MM.1S (cell line): ENCODE results near the gene GPR26.

Experiments used
- DNase-seq: peaks from one replicate; pipeline ENCODE4 v3.0.0-alpha.2; 2015
- H2AFZ ChIP-seq: fragments of 300-600 bp; sonication (generic); 2 replicates; pipeline ENCODE4 v1.6.0; 2016; ENCODE audit warnings: antibody characterized with exemption, low read length
- H3F3A ChIP-seq: fragments of 300-600 bp; sonication (generic); 2 replicates; pipeline ENCODE4 v1.6.1; 2016; ENCODE audit warnings: mild to moderate bottlenecking, antibody characterized with exemption, low read length, moderate library complexity, mixed read lengths; ENCODE audit not compliant: insufficient read depth
- H3K27ac ChIP-seq: fragments of 300-600 bp; sonication (generic); 2 replicates; pipeline ENCODE4 v1.5.1; 2016; ENCODE audit warnings: mild to moderate bottlenecking, low read length
- H3K27me3 ChIP-seq: fragments of 300-600 bp; sonication (generic); replicated peaks from 2 replicates; pipeline ENCODE4 v1.6.0; 2016; ENCODE audit warnings: low read length; ENCODE audit not compliant: insufficient read depth
- H3K36me3 ChIP-seq: fragments of 300-600 bp; sonication (generic); replicated peaks from 2 replicates; pipeline ENCODE4 v1.6.1; 2016; ENCODE audit warnings: mild to moderate bottlenecking, low read length, mixed read lengths; ENCODE audit not compliant: insufficient read depth
- H3K4me1 ChIP-seq: fragments of 300-600 bp; sonication (generic); 2 replicates; pipeline ENCODE4 v1.6.1; 2016; ENCODE audit warnings: low read length, mixed read lengths
- H3K4me2 ChIP-seq: fragments of 300-600 bp; sonication (generic); 2 replicates; pipeline ENCODE4 v1.6.0; 2016; ENCODE audit warnings: low read depth, low read length
- H3K4me3 ChIP-seq: fragments of 300-600 bp; sonication (generic); 2 replicates; pipeline ENCODE4 v1.5.1; 2016; ENCODE audit warnings: low read length, mixed read lengths
- H3K79me2 ChIP-seq: fragments of 300-600 bp; sonication (generic); 2 replicates; pipeline ENCODE4 v1.6.1; 2016; ENCODE audit warnings: mixed run types, low read length, mixed read lengths
- H3K9ac ChIP-seq: fragments of 300-600 bp; sonication (generic); 2 replicates; pipeline ENCODE4 v1.6.1; 2016; ENCODE audit warnings: low read length, mixed read lengths
- H3K9me2 ChIP-seq: fragments of 300-600 bp; sonication (generic); replicated peaks from 2 replicates; pipeline ENCODE4 v1.6.1; 2016; ENCODE audit warnings: mild to moderate bottlenecking, low read length, mixed read lengths; ENCODE audit not compliant: insufficient read depth
- H3K9me3 ChIP-seq: fragments of 300-600 bp; sonication (generic); replicated peaks from 2 replicates; pipeline ENCODE4 v1.6.1; 2016; ENCODE audit warnings: mild to moderate bottlenecking, low read length, mixed read lengths; ENCODE audit not compliant: insufficient read depth
- H4K20me1 ChIP-seq: fragments of 300-600 bp; sonication (generic); 2 replicates; pipeline ENCODE4 v1.6.1; 2016; ENCODE audit warnings: mild to moderate bottlenecking, low read length, moderate library complexity, mixed read lengths; ENCODE audit not compliant: insufficient read depth
- CTCF ChIP-seq: fragments of 300-600 bp; sonication (generic); IDR thresholded peaks from 2 replicates; pipeline ENCODE4 v1.5.1; 2016; ENCODE audit warnings: antibody characterized with exemption, low read length, mixed read lengths
- EZH2 ChIP-seq: fragments of 300-600 bp; sonication (generic); optimal IDR thresholded peaks from 2 replicates; pipeline ENCODE3; 2017; ENCODE audit warnings: low read depth, mild to moderate bottlenecking, antibody characterized with exemption, low read length, mixed read lengths
- EZH2phosphoT487 ChIP-seq: fragments of 300-600 bp; sonication (generic); IDR thresholded peaks from 2 replicates; pipeline ENCODE4 v1.6.1; 2018; ENCODE audit warnings: antibody characterized with exemption, low read length

Gene GPR26

GRCh38 chr10:123635745-123636144 is 30.4 kb upstream of the GPR26 start:
- H3K27ac ChIP-seq = no peak overlapping the region
- no peak overlapping the region for H2AFZ ChIP-seq
- H3K9me2 ChIP-seq = no peaks in the 10 kb centered on the region
- DNase-seq = no peak
- no peaks in the 10 kb centered on the region for H3K4me1 ChIP-seq
- no peaks in the 10 kb centered on the region for H4K20me1 ChIP-seq
- H3K4me2 ChIP-seq = no peak overlapping the region
- H3K27me3 ChIP-seq = peaks cover 1% of the 10 kb centered on the region; the same call in 1 of the 2 replicates
- no peak for TF ChIP-seq EZH2
- TF ChIP-seq EZH2phosphoT487 = no peak
- TF ChIP-seq CTCF = no peak
- H3K9me3 ChIP-seq = no peaks in the 10 kb centered on the region
- H3K9ac ChIP-seq = no peak overlapping the region
- no peaks in the 10 kb centered on the region for H3F3A ChIP-seq
- H3K36me3 ChIP-seq = no peaks in the 10 kb centered on the region
- H3K4me3 ChIP-seq = no peak overlapping the region
- no peaks in the 10 kb centered on the region for H3K79me2 ChIP-seq

- H3K4me2 ChIP-seq = no peak overlapping the region
- no peaks in the 10 kb centered on the region for H3K9me3 ChIP-seq
- H3K36me3 ChIP-seq = no peaks in the 10 kb centered on the region
- no peak for DNase-seq
- H3K4me1 ChIP-seq = no peaks in the 10 kb centered on the region
- no peaks in the 10 kb centered on the region for H4K20me1 ChIP-seq
- no peaks in the 10 kb centered on the region for H3K9me2 ChIP-seq
- TF ChIP-seq CTCF (no peak), EZH2phosphoT487 (no peak), EZH2 (no peak)
- H3K9ac ChIP-seq = no peak overlapping the region
- no peak overlapping the region for H3K27ac ChIP-seq
- no peak overlapping the region for H3K4me3 ChIP-seq
- H3K79me2 ChIP-seq = no peaks in the 10 kb centered on the region
- H3K27me3 ChIP-seq = peaks cover 3% of the 10 kb centered on the region; the same call in 1 of the 2 replicates
- no peak overlapping the region for H2AFZ ChIP-seq
- no peaks in the 10 kb centered on the region for H3F3A ChIP-seq
Observed at GRCh38 chr10:123636598-123637325, 29.4 kb upstream of the GPR26 start.

- no peaks in the 10 kb centered on the region for H4K20me1 ChIP-seq
- H3K27ac ChIP-seq = no peak overlapping the region
- H3K36me3 ChIP-seq = no peaks in the 10 kb centered on the region
- H3K4me2 ChIP-seq = no peak overlapping the region
- no peaks in the 10 kb centered on the region for H3K4me1 ChIP-seq
- no peaks in the 10 kb centered on the region for H3K9me2 ChIP-seq
- no peaks in the 10 kb centered on the region for H3K79me2 ChIP-seq
- no peak overlapping the region for H2AFZ ChIP-seq
- H3F3A ChIP-seq = no peaks in the 10 kb centered on the region
- no peak overlapping the region for H3K4me3 ChIP-seq
- DNase-seq = no peak
- H3K27me3 ChIP-seq = peaks cover 3% of the 10 kb centered on the region; the same call in 1 of the 2 replicates
- no peaks in the 10 kb centered on the region for H3K9me3 ChIP-seq
- no peak overlapping the region for H3K9ac ChIP-seq
- TF ChIP-seq EZH2 (no peak), EZH2phosphoT487 (no peak), CTCF (no peak)
Observed at GRCh38 chr10:123637326-123637880, 28.8 kb upstream of the GPR26 start.
